ENCODE data around the gene UBE2E3.

DNA sequence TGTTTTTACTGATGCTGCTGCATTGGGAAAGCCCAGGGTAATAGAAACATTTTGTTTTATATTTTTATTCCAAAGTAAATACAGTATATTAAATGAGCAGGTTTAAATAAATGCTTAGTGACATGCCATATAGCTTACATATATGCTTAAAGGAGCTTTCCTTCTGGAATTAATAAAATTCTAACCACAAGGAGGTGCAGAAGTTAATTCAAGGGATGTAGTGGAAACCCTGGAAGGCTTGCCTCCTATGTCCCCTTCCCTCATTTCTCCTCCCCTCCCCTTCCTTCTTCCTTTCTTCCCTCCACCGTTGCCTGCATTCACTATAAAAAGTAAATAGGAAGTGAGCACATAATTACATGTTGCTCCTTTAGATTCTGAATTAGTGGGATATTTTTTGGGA lies 96.3 kb downstream of the UBE2E3 start:
- TF ChIP-seq, protein P1, sequence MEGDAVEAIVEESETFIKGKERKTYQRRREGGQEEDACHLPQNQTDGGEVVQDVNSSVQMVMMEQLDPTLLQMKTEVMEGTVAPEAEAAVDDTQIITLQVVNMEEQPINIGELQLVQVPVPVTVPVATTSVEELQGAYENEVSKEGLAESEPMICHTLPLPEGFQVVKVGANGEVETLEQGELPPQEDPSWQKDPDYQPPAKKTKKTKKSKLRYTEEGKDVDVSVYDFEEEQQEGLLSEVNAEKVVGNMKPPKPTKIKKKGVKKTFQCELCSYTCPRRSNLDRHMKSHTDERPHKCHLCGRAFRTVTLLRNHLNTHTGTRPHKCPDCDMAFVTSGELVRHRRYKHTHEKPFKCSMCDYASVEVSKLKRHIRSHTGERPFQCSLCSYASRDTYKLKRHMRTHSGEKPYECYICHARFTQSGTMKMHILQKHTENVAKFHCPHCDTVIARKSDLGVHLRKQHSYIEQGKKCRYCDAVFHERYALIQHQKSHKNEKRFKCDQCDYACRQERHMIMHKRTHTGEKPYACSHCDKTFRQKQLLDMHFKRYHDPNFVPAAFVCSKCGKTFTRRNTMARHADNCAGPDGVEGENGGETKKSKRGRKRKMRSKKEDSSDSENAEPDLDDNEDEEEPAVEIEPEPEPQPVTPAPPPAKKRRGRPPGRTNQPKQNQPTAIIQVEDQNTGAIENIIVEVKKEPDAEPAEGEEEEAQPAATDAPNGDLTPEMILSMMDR (IDR thresholded peaks at IDR 0.05; ENCODE audit: low read depth, low read length, poor library complexity, severe bottlenecking), result no peak
- no peak for TF ChIP-seq EZH2phosphoT487 (IDR thresholded peaks at IDR 0.05; ENCODE audit: borderline replicate concordance, low read length)

All from DOHH2 (cell line).